K562 (cell line): ENCODE data around the gene FHL5. TPM values are rescaled to one million over a fixed set of nuclear protein-coding genes. Genes with fewer than 3 reads are reported as not detected.

Source experiments
- CREB3 ChIP-seq: fragments of 450-650 bp; conservative IDR thresholded peaks from 2 replicates; pipeline ENCODE4 v1.6.1; 2016; ENCODE audit warnings: missing genetic modification characterization, low read depth, mild to moderate bottlenecking, missing compliant biosample characterization, moderate library complexity
- MGA ChIP-seq: fragments of 450-650 bp; IDR thresholded peaks from 2 replicates; pipeline ENCODE4 v1.6.1; 2016; ENCODE audit warnings: mild to moderate bottlenecking, moderate library complexity
- ZBTB40 ChIP-seq, 2 experiments: fragments of 450-650 bp in 1 of 2; sonication (generic) in 1 of 2; formaldehyde crosslinking in 1 of 2; IDR thresholded peaks; 2 replicates each; pipeline versions ENCODE4 v1.7.1 to v1.9.0; 2016 to 2022; ENCODE audit warnings: inconsistent platforms in 1 of 2, mild to moderate bottlenecking in 1 of 2, missing genetic modification reagents in 1 of 2
- polyA plus RNA-seq, 8 experiments: library from polyadenylated mRNA; depleted of rRNA in 4 of 8; stranded (reverse) in 5 of 8; unstranded in 3 of 8; fragments of >200 nt; fragmentation: Nextera tagmentation in 2 of 8; fragmentation: Illumina TruSeq in 1 of 8; extraction: Ambion mirVana in 2 of 8; extraction: Trizol in 1 of 8; gene quantifications; 2 replicates each; pipeline versions ENCODE4 v1.2.1 to v1.2.3, GENCODE V29; 2011 to 2014; ENCODE audit warnings: inconsistent platforms in 1 of 8, missing spikeins in 1 of 8
- total RNA-seq, 7 experiments: library from RNA; depleted of rRNA in 6 of 7; stranded (reverse); fragments of >200 nt in 6 of 7; fragmentation: Illumina TruSeq in 2 of 7; extraction: Trizol in 2 of 7; gene quantifications; 2 replicates each; pipeline versions ENCODE4 v1.2.1 to v1.2.3, GENCODE V29; 2011 to 2021; ENCODE audit warnings: low replicate concordance in 1 of 7

FHL5 gene
- total and polyA plus RNA-seq, 9 of the 15 experiments (the other 6 are each of a cell fraction or from before 2014, with no cell fraction given) = not detected

GRCh38 chr6:96521644-96522464 is 41.1 kb upstream of the FHL5 start, which contains the start of gene UFL1 (continued):
- TF ChIP-seq MGA (0 out of 2 replicates have a peak, but pooled peaks have one; percentile 43), CREB3 (tag) (0 out of 2 replicates have a peak, but pooled peaks have one; percentile 15), ZBTB40 (IDR thresholded peaks at IDR 0.05) (peak; percentile 62), ZBTB40 (CRISPR knock-in tag; IDR thresholded peaks at IDR 0.05) (no peak)
